ENCODE measurements around the gene EPHA4. TPM values are rescaled to one million over a fixed set of nuclear protein-coding genes. Genes with fewer than 3 reads are reported as not detected.
"Not testable (repeated sequence)": the region's sequence is repeated elsewhere in the genome, so short reads cannot be mapped to it uniquely, and the experiment has no call there.

Gene EPHA4
- total RNA-seq, 1 donor from 2014 or later, result 31.9 TPM

DNA sequence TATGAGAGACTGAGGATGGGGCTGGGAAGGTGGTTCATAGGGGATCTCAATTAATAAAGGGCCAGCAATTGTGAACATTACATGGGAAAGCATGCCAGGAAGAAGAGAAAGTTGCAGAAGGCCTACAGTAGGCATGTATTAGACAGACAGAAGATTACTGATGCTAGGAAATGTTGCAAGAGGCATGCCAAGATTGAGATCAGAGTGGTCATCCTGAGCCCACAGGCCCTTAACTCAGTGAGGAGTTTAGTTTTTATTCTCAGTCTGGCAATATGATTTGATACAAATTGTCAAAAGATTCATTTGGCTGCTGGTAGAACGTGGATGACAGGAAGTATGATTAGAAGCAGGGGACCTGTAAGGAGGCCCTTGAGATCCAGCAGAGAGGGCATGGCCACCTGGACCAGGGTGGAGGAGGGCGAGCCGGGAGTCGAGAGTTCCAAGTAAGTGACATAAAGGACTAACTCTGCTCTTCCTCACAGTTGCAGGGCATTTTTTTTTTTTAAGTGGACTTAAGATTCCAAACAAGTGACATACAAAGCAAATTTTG, 54.9 kb downstream of the EPHA4 start:
- ATAC-seq (peak; percentile 76), DNase-seq (peak; percentile 68)
- Histone ChIP-seq H3K36me3 (no peaks in the 10 kb centered on the region), H3K4me3 (no peak overlapping the region), H3K9me3 (no peaks in the 10 kb centered on the region), H3K4me1 (peaks cover 33% of the 10 kb centered on the region), H3K27ac (peak overlapping the region; percentile 76), H3K27me3 (no peaks in the 10 kb centered on the region)
- intact Hi-C loops (cut with DNase I), result no loop called here
- TF ChIP-seq, protein P1, sequence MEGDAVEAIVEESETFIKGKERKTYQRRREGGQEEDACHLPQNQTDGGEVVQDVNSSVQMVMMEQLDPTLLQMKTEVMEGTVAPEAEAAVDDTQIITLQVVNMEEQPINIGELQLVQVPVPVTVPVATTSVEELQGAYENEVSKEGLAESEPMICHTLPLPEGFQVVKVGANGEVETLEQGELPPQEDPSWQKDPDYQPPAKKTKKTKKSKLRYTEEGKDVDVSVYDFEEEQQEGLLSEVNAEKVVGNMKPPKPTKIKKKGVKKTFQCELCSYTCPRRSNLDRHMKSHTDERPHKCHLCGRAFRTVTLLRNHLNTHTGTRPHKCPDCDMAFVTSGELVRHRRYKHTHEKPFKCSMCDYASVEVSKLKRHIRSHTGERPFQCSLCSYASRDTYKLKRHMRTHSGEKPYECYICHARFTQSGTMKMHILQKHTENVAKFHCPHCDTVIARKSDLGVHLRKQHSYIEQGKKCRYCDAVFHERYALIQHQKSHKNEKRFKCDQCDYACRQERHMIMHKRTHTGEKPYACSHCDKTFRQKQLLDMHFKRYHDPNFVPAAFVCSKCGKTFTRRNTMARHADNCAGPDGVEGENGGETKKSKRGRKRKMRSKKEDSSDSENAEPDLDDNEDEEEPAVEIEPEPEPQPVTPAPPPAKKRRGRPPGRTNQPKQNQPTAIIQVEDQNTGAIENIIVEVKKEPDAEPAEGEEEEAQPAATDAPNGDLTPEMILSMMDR (IDR thresholded peaks at IDR 0.05), result no peak

DNA sequence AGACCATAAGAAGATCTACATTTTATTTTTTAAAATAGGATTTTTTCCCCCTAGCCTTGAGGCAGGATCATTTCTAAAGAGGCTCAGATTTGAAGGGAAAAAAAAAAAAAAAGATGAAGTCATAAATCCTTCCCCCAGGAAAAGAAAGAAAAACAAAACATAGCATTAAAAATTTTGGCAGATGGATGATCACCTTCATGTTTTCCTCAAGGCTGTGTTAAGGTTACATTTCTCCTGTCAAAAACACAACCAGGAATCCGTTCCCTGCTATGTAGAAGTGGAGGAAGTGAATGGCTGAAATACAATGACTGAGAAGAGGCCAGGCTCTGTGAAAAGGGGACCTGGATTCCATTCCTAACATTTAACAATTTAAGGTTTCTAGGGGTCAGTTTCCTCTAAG, 56.2 kb downstream of the EPHA4 start:
- ATAC-seq (no peak), DNase-seq (no peak)
- intact Hi-C loops (cut with DNase I), result no loop called here
- Histone ChIP-seq H3K27ac (no peak overlapping the region), H3K27me3 (no peaks in the 10 kb centered on the region), H3K9me3 (no peaks in the 10 kb centered on the region), H3K4me1 (peaks cover 32% of the 10 kb centered on the region), H3K36me3 (no peaks in the 10 kb centered on the region), H3K4me3 (no peak overlapping the region)
- TF ChIP-seq, protein P1 (IDR thresholded peaks at IDR 0.05), result no peak

DNA sequence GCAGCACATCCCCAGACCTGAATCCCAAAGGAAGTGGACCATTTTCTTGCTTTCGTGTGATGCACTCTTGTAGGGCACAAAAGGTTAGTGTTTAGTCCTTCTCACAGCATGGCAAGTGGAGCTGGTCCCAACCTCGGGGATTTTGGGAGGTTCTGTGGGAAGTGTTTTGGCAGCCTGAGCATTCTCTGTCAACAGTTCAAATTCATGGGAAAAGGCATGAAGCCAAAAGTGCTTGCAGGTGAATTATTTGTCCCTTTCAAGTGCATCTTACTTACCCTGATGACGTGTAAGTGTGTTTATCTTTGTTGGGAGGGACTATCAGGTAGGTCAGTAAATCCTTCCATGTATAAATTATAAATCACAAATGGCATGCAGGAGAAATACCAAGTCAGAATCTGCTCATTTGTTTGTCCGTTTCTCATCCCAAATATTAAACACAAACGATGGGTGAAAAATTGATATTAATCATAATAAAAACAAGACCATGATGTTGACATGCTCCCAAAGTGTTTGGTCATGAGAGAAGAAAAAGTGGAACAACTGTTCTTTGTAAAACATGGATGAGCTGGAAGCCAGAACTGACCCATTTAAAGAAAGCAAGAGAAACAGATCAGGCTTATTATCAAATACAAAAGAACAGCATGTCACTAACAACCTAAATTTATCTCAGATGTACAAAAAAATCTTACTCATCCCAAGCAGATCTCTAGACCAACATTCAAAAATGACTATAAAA, 57.6 kb downstream of the EPHA4 start:
- Histone ChIP-seq H3K4me1 (peaks cover 29% of the 10 kb centered on the region), H3K9me3 (no peaks in the 10 kb centered on the region), H3K4me3 (no peak overlapping the region), H3K27me3 (no peaks in the 10 kb centered on the region), H3K27ac (no peak overlapping the region), H3K36me3 (no peaks in the 10 kb centered on the region)
- intact Hi-C loops (cut with DNase I), result no loop called here
- TF ChIP-seq, protein P1 (IDR thresholded peaks at IDR 0.05), result no peak
- ATAC-seq (no peak), DNase-seq (no peak)

DNA sequence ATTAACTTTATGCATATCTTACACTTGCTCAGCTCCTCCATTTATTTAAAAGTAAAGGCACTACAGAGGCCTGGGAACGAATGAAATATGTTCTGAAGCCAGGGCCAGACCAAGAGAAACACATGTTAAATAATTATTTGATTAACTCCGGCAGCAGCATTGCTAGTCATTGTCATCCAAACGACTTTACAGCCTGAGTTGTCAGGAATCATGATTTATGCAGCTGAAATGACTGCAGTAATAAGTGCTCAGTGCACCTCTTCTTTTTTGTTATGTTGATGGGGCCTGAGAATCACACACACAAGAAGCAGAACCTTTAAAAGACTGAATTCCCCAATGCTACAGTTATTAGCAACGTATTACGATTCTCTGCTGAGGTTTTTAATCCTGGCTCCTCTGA, 58.9 kb downstream of the EPHA4 start:
- no peaks in the 10 kb centered on the region for H3K36me3 ChIP-seq
- TF ChIP-seq, protein P1 (IDR thresholded peaks at IDR 0.05), result no peak
- no peaks in the 10 kb centered on the region for H3K27me3 ChIP-seq
- no peaks in the 10 kb centered on the region for H3K9me3 ChIP-seq
- H3K4me1 ChIP-seq, result peaks cover 16% of the 10 kb centered on the region
- DNase-seq (no peak), ATAC-seq (no peak)
- H3K27ac ChIP-seq, result no peak overlapping the region
- intact Hi-C loops (cut with DNase I), result no loop called here
- no peak overlapping the region for H3K4me3 ChIP-seq

DNA sequence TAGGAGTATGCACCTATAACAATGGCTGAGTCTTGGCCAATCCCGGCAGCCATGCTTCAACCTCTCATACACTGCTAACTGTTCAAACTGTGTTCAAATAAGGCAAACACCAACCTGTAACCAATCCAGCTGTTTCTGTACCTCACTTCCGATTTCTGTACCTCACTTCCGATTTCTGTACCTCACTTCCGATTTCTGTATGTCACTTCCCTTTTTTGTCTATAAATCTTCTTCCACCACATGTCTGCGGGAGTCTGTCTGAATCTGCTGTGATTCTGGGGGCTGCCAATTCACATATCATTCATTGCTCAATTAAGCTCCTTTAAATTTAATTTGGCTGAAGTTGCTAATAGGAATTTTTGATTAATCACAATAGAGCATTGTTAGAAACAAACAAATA, 60.8 kb downstream of the EPHA4 start:
- ATAC-seq; H3K36me3 ChIP-seq; DNase-seq; H3K27me3 ChIP-seq; H3K9me3 ChIP-seq; H3K4me3 ChIP-seq; intact Hi-C loops (cut with DNase I); H3K4me1 ChIP-seq; H3K27ac ChIP-seq: not testable (repeated sequence)

DNA sequence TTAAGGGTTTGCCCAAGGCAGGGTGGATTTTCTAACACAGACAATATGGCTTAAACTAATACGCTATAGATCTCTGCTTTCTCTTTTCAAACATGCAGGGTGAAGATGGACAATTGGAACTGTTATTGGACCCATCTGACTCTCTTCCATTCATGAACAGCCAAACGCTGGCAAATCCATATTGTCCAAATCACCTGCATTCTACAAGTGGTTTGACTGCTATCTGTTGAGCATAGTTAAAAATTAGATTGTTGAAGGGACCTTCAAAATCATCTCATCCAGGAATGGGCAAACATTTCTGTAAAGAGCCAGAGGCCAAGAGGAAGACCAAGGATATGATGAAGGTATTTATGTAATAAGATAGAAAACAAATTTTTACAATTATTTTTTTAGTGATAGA, 65.6 kb downstream of the EPHA4 start:
- Histone ChIP-seq H3K9me3 (no peaks in the 10 kb centered on the region), H3K4me1 (no peaks in the 10 kb centered on the region), H3K4me3 (no peak overlapping the region), H3K27me3 (no peaks in the 10 kb centered on the region), H3K27ac (no peak overlapping the region), H3K36me3 (no peaks in the 10 kb centered on the region)
- intact Hi-C loops (cut with DNase I), result no loop called here
- DNase-seq (no peak), ATAC-seq (no peak)
- TF ChIP-seq, protein P1 (IDR thresholded peaks at IDR 0.05), result no peak

All from upper lobe of right lung (tissue), 1 donor.